GM19025 (cell line): ENCODE results near the gene PAPLN.
"Not testable (repeated sequence)": the region's sequence is repeated elsewhere in the genome, so short reads cannot be mapped to it uniquely, and the experiment has no call there.

ENCODE experiments used
- ATAC-seq: cut with Tn5 transposase; IDR thresholded peaks from one replicate; pipeline ENCODE4 v1.9.1; 2021; ENCODE audit warnings: mild to moderate bottlenecking, low read depth, moderate library complexity; ENCODE audit not compliant: unreplicated experiment

The PAPLN gene

GRCh38 chr14:73237219-73237785 is at the start of gene PAPLN:
TSS of gene PAPLN (plus strand) at chr14:73237506. CDS start at chr14:73239779, 2,273 bp downstream.
- peak; percentile 49 for ATAC-seq

- no peak for ATAC-seq
Observed at GRCh38 chr14:73188501-73188911, 48.8 kb upstream of the PAPLN start.

GRCh38 chr14:73189651-73190050 is 47.7 kb upstream of the PAPLN start:
- ATAC-seq, result no peak

- ATAC-seq, result no peak
Observed at GRCh38 chr14:73191441-73191840, 45.9 kb upstream of the PAPLN start.

GRCh38 chr14:73194306-73194705 is 43.0 kb upstream of the PAPLN start:
- not testable (repeated sequence) for ATAC-seq

- ATAC-seq, result no peak
Observed at GRCh38 chr14:73198253-73198652, 39.1 kb upstream of the PAPLN start.

GRCh38 chr14:73203527-73203926 is 33.8 kb upstream of the PAPLN start:
- no peak for ATAC-seq

- no peak for ATAC-seq
Observed at GRCh38 chr14:73207615-73208014, 29.7 kb upstream of the PAPLN start.

- ATAC-seq, result no peak
Observed at GRCh38 chr14:73208390-73208789, 28.9 kb upstream of the PAPLN start.

GRCh38 chr14:73208846-73209245 is 28.5 kb upstream of the PAPLN start:
- ATAC-seq, result no peak

GRCh38 chr14:73209953-73210352 is 27.4 kb upstream of the PAPLN start:
- no peak for ATAC-seq

GRCh38 chr14:73211251-73212040 is 25.9 kb upstream of the PAPLN start:
- no peak for ATAC-seq

GRCh38 chr14:73216030-73216429 is 21.3 kb upstream of the PAPLN start:
- no peak for ATAC-seq

- no peak for ATAC-seq
Observed at GRCh38 chr14:73217411-73217810, 19.9 kb upstream of the PAPLN start.

- no peak for ATAC-seq
Observed at GRCh38 chr14:73220061-73220460, 17.2 kb upstream of the PAPLN start.

GRCh38 chr14:73220634-73221033 is 16.7 kb upstream of the PAPLN start:
- no peak for ATAC-seq

- no peak for ATAC-seq
Observed at GRCh38 chr14:73221945-73222344, 15.4 kb upstream of the PAPLN start.

- ATAC-seq, result peak; percentile 73
Observed at GRCh38 chr14:73223049-73223448, 14.3 kb upstream of the PAPLN start.

- ATAC-seq, result no peak
Observed at GRCh38 chr14:73225496-73225895, 11.8 kb upstream of the PAPLN start.

- ATAC-seq, result no peak
Observed at GRCh38 chr14:73227812-73228781, 9.2 kb upstream of the PAPLN start.

- ATAC-seq, result no peak
Observed at GRCh38 chr14:73230051-73230450, 7.3 kb upstream of the PAPLN start.
